HG02943 (cell line): Measurements from ENCODE around the gene GBE1.
A peak's percentile ranks its signal among the peaks of the same experiment; 100 is the strongest.
"Not testable (repeated sequence)": the region's sequence is repeated elsewhere in the genome, so short reads cannot be mapped to it uniquely, and the experiment has no call there.

Experiments used
- ATAC-seq: cut with Tn5 transposase; IDR thresholded peaks from one replicate; pipeline ENCODE4 v1.9.1; 2021; ENCODE audit warnings: mild to moderate bottlenecking, low read depth, moderate library complexity; ENCODE audit not compliant: unreplicated experiment

Gene GBE1

GRCh38 chr3:81760924-81761903 is at the start of gene GBE1:
Gene GBE1, minus strand, starts transcription at chr3:81761645. Its CDS starts 128 bp downstream, at chr3:81761517.
- peak; percentile 90 for ATAC-seq

GRCh38 chr3:81808900-81809299 is 47.5 kb upstream of the GBE1 start:
- ATAC-seq = no peak

- ATAC-seq = no peak
These were observed 38.0 kb upstream of the GBE1 start for GRCh38 chr3:81799403-81799802.

GRCh38 chr3:81793410-81793809 is 32.0 kb upstream of the GBE1 start:
- no peak for ATAC-seq

- ATAC-seq = no peak
These were observed 28.7 kb upstream of the GBE1 start for GRCh38 chr3:81790117-81790516.

- no peak for ATAC-seq
These were observed 28.2 kb upstream of the GBE1 start for GRCh38 chr3:81789691-81790090.

GRCh38 chr3:81788610-81789009 is 27.2 kb upstream of the GBE1 start:
- peak; percentile 50 for ATAC-seq

- ATAC-seq = no peak
These were observed 26.6 kb upstream of the GBE1 start for GRCh38 chr3:81788044-81788443.

- no peak for ATAC-seq
These were observed 21.1 kb upstream of the GBE1 start for GRCh38 chr3:81782585-81782984.

- ATAC-seq = no peak
These were observed 17.3 kb upstream of the GBE1 start for GRCh38 chr3:81778678-81779182.

- no peak for ATAC-seq
These were observed 15.2 kb upstream of the GBE1 start for GRCh38 chr3:81776643-81777042.

- ATAC-seq = no peak
These were observed 9.3 kb upstream of the GBE1 start for GRCh38 chr3:81770710-81771109.

GRCh38 chr3:81769299-81769698 is 7.9 kb upstream of the GBE1 start:
- ATAC-seq = no peak

- ATAC-seq = not testable (repeated sequence)
These were observed 5.9 kb upstream of the GBE1 start for GRCh38 chr3:81767250-81767859.

GRCh38 chr3:81765400-81765799 is 4.0 kb upstream of the GBE1 start:
- ATAC-seq = no peak

GRCh38 chr3:81764665-81765064 is 3.2 kb upstream of the GBE1 start:
- no peak for ATAC-seq

GRCh38 chr3:81764002-81764401 is 2.6 kb upstream of the GBE1 start:
- no peak for ATAC-seq

GRCh38 chr3:81763001-81763400 is 1.6 kb upstream of the GBE1 start:
- ATAC-seq = no peak

GRCh38 chr3:81761904-81762580 is 597 bp upstream of the GBE1 start:
- no peak for ATAC-seq

GRCh38 chr3:81760215-81760614 is 1.2 kb downstream of the GBE1 start:
- ATAC-seq = no peak

GRCh38 chr3:81758771-81759170 is 2.7 kb downstream of the GBE1 start:
- not testable (repeated sequence) for ATAC-seq
